Activated CD4-positive, CD25-positive, alpha-beta regulatory T cell (primary cell): ENCODE results near the gene IFRD2.
"Not testable (repeated sequence)": the region's sequence is repeated elsewhere in the genome, so short reads cannot be mapped to it uniquely, and the experiment has no call there.

Experiments
- DNase-seq, 4 experiments: peaks; one replicate each; lab custom pipeline; 2025; lab: John Stamatoyannopoulos, UW

Gene IFRD2

DNA sequence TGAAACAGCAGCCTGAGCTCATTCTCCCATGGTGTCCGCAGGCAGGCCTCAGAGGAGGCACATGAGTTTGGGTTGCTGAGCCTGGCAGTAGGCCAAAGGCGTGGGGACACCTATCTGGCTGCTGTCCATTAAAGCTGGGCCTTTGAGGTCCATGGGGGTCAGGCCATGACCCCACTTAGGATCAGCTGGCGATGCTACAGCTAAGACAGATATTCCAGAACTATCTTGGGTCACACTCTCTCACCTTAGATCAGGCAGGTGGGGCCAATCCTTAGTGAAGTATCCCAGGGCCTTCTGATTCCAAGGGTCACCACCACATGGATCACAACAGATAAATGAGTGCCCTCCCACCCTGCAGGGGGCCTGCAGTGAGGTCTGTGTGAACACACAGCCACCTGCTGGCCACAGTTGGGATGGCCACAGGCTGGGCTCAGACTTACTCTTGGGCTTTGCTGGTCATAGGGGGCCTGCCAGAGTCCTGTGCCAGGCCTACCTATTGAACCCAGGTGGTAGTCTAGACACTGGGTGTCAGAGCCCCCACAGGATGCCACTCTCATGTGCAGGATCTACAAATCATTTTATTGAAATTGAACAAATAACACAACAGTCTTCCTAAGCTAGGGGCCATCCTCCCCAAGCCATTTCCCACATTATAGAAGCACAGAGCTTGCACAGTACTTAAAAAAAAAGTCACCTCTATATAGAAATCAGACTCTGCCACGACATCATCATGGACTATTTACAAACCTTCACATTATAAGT is 32.3 kb upstream of the IFRD2 start:
- peak in 3 of 4 experiments; percentile 30 to 43 (median 35) for DNase-seq

DNA sequence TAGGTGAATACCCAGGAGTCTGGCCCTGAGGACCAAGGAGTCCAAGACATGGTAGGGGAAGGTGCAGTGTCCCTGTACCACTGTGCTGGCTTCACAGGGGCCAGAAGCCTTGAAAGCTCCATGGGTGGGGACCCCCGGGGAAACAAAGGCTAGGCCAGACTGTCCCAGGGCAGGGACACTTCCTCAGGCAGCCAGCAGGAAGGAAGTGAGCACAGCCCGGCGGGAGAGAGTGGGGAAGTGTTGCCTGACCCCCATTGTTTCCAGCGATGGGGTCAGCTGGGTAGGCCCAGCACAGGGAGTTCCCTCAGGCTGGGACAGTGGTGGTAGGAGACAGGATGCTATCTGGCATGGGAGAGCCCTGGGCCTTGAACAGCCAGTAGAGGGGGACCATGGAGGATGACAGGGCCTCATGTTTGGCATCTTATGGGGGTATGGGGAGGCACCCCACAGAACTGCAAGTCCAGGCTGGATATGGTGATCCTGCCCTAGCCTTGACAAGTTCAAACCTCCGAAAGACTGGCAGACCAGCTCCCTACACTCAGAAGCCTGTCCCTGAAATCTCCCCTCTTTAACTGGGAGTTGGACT is 31.5 kb upstream of the IFRD2 start:
- no peak for DNase-seq

DNA sequence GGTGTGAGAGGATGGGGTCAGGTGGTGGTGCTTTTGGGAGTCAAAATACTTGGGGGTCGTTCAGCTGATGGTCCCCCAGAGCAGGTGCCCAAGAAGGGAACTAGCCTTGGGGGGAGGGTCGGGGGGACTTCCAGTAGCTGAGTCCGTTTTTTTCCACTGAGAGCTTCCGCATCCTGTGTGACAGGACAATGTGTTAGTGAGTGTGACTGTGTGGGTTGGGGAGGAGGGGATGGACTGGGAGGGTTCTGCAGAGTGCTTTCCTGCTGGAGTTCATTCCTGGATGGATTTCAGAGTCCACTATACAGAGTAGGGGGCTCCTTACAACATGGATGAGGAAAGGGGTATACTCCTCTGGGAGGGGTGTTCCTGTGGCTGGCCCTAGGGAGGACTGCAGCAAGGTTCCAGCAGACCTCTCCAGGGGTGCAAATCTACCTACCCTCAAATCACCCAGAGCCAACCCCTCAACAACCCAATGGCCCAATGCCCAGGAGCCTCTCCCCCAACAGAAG is 30.9 kb upstream of the IFRD2 start:
- no peak for DNase-seq

DNA sequence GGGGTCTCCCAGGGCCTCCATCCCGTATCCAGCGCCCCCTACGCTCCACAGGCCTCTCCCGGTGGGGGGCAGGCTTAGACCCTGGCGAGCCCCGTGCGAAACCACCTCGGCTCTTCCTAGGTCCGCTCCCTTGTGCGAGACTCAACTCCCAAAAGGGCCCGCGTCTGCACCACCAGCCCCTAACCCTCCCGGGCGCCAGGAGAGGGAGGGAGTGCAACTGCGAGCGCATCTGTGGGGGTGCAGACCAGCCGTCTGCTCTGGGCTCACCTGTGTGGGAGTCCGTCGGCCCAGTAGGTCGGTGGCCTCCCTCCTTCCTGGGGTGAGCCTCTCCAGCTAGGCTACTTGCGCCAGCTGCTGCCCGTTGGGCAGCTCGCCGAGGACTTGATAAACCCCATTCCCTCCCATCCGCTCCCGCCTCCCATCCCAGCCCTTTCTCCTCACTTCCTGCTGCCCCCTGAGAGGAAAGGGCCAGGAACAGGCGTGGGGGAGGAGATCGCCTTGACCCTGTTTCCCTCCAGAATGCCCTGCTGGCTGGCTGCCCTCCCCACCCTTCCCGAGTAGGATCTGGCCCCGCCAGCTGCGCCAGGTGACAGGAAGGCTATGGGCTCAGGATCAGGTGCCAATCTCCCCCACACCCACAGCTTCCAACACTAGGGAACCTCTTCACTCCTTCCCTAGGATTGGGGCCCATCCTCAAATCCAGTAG is 30.3 kb upstream of the IFRD2 start, which contains the start of gene HYAL2:
Gene HYAL2, minus strand, starts transcription at position 360 of the 706 bp plus-strand sequence. CDS start 2,256 bp downstream, outside the sequence.
- DNase-seq, result no peak

DNA sequence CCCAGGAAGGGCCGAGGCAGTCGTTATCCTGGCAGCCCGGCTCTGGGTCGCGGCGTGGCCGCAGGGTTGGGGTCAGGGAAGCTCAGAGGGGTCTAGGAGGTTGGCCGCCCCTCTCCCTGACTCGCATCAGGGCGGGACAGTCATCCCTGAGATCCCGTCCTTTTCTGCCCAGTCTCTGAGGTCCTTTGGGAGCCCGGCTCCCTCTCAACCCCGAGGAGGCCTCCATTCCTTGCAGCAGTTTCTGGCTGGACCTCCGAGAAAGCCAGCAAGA is 29.8 kb upstream of the IFRD2 start:
- DNase-seq, result no peak

DNA sequence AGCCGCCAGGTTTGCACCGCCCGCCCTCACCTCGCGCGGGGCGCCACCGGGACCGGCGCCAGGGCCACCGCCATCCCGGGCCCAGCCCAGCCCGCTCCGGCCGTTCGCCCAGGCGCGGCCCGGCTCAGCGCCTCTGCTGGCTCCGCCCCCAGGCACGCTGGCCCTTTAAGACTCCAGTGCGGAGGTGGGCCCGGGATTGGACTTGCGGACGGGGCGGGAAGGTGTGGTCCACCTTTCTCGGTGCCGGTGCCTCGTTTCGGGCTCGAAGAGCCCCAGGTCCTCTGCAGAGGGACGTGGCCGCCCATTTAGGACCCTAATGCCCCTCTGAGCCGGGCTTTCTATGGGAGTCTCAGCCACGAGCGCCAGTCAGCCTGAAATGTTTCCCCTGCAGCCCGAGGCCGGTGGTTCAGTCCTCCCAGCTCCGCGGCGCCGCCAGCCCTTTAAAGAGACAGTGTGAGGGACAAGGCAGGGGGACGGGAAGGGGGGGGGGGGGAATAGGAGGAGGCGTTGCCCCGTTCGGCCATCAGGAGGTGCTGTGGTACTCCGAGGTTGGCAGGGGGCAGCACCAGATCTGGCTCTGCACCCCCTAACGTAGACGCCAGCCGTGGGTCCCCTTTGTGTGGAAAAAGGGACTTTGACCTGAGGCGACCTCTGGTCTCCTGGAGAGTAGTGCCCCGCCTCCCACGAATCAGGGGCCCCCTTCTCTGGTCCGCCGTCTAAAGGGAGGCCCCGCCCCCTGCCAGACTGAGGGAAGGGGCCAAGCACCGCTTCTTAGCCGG is 29.3 kb upstream of the IFRD2 start:
- DNase-seq, result peak; percentile 64 to 74 (median 72)

DNA sequence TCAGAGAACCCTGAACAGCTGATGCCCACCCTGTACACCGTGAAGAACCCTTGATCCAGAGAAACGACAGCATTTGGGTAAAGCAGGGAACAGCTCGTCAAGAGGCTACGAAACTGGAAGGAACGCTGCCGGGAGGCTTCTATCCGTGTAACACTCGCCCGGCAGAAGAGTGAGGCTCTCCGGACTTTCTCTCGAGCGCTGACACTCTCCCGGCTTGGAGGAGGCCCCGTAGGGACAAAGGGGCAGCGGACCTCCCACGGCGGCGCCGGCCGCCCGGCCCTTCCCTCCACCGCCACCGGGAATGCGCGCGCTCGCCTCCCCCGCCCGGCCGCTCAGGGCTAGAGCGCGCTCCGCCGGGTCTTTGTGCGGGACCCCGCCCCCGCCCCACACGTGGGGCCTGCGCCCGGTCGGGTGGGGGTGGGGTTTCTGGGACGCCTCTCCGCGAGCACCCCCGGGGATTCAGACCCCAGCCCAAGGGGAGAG is 28.7 kb upstream of the IFRD2 start:
- DNase-seq, result peak in 3 of 4 experiments; percentile 56 to 60 (median 59)

DNA sequence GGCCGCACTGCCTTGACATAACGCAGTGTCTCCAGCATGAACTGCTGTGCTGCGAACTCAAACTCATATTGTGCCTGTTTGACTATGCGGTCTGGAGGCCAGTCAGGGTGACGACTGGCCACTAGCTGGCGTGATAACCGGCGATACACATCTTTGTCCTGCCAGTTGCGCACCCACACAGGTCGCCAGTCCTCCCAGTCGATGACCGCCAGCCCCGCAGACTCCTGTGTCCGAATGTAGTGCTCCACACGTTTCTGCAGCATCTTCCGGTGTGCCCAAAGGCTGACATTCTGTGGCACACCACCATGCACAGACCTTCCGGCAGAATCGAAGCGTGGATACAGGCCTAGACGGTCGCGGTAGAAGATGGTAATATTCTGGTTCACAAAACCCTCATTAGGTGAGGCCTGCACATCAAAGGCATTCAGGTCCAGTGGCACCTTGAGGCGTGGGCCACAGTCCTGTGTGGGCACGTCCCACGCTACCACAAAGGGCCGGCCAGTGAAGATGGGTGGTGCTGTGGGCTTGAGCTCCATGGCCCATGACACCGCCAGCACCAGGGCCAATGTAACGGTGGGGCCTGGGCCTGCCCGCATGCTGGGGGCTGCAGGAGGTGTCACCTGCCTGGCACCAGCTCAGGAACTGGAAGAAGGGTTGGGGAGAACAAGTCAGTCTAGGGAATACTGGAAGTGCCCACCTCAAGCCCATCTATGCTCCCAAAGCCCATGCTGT is 27.8 kb upstream of the IFRD2 start:
- no peak for DNase-seq

DNA sequence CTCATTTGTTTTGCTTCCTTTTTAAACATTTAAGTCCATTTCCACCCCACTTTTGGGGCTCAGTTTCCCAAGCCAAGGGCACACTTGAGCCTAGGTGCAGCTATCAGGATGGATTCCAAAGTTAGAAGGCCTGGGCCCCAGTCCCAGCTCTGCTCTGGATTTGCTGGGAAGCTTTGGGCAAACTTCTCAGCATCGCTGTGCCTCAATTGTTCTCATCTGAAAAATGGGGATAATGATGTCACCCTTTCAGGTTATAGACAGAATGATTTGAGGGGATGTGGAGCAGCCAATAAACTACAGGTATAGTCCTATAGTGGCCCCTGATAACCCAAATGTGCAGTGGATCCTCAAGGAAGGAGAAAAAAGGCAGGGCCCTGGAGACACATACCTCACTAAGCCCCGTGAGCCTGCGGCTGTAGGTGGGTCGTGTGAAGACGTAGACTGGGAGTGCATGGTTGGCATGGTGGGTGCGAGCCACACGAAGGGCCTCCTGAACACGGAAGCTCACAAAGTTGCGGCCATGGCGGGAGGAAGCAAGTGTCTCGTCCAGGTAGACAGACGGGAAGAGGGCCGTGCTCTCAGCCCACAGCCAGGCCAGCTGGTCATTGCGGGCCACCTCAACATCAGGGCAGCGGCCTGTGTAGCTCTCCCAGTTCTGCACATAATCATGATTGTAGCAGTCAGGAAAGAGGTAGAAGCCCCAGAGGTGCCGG is 27.1 kb upstream of the IFRD2 start:
- no peak for DNase-seq

DNA sequence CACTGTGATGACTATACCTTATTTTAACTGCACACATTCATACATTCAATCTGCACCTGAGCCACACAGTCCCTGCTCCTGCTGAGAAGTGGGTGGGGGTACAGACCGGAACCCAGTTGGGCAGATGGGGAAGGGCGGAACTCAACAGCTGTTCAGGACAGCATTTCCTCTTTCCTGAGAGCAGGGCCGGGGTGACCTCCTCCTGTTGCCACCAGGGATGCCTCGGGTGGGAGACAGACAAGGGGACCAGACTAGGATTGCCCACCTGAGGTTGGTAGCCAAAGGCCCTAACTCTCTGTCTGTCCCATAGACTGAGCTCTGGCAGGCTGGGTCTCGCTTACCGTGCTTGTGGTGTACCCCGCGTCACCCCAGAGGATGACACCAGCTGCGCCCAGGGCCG is 26.4 kb upstream of the IFRD2 start:
- DNase-seq, result no peak

DNA sequence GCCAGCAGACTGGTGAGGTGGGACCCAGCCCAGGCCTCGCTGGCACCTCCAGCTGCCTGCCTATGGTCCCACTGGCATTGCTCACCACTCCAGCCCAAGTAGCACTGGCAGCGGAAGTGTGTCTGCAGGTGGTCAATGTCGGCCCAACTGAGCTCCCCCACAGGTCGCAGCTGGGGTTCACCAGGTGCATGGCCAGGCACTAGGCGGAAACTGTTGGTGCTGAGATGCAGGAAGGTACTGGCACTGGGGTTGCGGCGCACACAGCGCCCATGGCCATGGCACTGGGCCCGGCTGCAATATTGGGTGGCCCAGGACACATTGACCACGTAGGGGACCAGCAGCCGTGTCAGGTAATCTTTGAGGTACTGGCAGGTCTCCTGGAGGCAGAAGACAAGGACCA is 25.9 kb upstream of the IFRD2 start:
- no peak for DNase-seq

DNA sequence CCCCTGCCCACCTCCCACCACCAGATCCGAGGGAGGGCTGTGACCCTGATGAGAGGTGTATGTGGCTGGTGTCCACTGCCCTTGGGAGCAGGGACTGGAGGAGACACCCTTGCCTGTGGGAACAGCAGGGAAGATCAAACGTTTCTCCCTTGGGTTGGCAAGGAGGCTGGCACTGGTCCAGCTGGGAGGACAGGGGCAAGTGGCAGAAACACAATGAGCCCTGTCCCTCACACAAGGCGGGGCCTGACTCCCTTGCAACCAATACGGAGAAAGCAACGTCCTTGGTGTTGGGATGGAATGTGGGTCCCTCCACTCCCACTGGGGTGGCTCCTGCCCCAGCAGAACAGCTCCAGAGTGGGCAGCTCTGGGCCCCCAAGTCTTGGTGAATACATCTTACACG is 25.1 kb upstream of the IFRD2 start:
- DNase-seq, result no peak

DNA sequence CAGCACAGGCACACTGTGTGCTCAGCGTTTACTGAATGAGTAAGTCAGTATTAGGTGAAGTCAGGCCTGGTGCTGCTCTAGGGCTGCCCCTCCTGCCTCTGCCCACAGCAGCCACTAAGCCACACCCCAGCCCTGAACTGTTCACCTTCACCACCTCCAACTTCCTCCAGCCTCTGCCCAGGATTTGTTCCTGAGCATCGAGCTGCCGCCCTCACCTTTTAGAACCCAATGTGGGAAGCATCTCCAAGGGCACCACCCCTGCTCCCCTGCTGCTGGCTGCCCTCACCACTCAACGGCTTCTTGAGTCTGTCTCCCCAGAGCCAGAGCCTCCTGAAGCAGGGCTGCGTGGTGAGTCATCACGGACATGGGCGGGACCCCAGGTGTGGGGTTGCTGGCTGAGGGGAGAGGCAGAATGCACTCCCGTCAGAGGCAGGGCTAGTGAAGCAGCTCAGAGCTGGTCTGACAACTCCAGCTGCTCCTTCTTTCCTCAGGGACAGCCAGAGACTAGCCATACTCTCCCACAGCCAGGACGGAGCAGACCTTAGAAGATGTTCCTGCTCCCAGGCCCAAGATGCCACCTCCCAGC is 24.5 kb upstream of the IFRD2 start:
- DNase-seq, result peak in 3 of 4 experiments; percentile 18 to 45 (median 30)

DNA sequence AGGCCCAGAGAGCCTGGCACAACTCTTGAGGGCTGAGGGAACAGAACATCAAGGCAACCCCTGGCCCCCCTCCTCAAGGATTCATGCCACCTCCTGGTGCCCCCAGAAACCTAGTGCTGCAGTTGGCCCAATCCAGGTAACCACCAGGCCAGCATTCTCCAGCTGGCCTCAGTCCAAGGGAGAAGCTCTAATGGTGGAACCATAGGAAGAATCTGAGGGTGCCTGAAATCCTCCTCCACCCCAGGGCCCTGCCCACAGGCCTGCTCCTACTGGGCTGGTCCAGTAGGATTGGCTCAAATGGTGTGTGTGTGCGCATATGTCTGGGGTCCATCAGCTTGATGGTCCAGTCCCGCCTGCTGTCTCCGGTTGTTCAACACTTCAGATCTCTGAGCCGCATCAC is 22.6 kb upstream of the IFRD2 start:
- DNase-seq, result no peak

DNA sequence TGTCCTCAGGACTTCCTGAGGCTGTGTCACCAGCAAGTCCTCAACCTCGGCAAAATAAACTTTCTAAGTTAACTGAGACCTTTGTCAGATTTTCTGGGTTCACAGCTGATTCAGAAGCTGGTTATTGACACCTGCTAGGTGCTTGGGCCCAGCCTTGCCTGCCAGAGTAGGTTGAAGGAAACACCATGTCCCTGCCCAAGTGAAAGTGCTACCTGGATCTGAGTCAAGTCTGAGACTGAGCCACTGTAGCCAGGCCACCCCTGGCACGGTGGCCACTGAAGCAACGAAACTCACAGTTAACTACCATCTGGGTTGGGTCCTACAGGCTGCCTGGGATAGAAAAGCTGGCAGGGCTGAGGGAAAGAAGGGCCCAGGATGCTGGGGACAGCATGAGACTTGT is 22.1 kb upstream of the IFRD2 start:
- DNase-seq, result no peak

DNA sequence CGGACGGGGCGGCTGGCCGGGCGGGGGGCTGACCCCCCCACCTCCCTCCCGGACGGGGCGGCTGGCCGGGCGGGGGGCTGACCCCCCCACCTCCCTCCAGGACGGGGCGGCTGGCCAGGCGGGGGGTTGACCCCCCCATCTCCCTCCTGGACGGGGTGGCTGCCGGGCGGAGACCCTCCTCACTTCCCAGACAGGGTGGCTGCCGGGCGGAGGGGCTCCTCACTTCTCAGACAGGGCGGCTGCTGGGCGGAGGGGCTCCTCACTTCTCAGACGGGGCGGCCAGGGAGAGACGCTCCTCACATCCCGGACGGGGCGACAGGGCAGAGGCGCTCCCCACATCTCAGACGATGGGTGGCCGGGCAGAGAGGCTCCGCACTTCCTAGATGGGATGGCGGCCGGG is 19.8 kb upstream of the IFRD2 start:
- DNase-seq, result not testable (repeated sequence)

DNA sequence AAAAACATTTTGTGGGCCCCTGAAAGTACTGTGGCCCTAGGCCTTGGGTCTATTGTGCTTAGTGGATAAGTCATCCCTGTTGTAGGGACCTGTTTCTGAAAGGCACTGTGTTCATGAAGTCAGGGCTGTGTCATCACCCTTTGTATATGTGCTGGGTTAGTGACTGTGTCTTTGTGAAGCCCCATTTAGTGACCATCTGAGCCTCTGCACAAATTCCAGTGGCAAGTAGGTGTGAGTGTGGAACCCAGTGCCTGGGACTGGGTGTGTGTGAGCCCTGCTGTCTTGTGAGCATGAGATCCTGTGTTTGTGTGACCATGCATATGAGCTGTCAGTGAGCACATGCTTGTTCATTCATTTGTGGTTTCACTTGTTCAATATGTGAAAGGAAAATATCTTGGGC is 12.4 kb upstream of the IFRD2 start:
- no peak for DNase-seq

DNA sequence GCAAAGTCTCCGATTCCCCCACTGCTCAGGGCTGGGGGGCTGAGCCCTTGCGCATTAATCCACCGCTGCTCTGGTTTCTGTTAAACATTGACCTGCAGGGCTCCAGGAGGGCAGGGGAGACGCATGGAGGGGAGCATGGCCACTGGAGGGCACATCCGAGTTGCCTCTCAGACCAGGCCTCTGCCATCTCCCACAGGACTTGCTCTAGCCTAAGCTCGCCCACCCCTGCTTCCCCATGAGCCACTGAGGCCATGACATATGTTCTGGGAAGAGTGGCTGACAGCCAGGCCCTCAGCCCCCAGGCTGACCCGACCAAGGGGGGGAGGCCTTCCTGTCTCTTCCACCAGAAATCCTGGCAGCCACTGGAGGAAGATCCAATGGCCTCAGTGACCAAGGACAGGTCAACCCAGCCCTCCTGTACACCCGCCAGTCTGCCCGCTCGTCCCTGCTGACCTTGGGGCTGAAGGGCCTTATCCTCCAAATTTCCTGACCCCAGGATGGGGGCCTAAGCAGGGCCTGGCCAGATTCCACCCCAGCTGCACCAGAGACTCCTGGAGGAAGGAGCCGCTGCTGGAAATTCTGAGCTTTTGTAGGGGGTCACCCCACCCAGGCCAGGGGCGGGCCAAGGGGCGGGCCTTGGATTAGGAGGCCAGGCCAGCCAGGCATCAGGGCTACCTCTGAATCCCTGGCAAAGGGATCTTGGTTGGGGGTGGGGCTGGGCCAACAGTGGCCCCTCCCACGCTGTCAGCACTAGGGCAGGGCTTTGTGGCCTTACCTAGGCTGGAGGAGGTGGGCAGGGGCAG is 11.0 kb upstream of the IFRD2 start, which contains the start of gene HYAL1:
Gene HYAL1, minus strand, starts transcription at position 562 of the 803 bp plus-strand sequence. CDS start 618 bp downstream, outside the sequence.
- no peak for DNase-seq
